Stimulated activated naive CD4-positive, alpha-beta T cell treated with Interleukin-2 at 50 U/mL for 16 hours (primary cell): ENCODE results near the gene PNPO.

ENCODE experiments used
- DNase-seq: peaks from one replicate; lab custom pipeline; 2025; lab: John Stamatoyannopoulos, UW

PNPO gene

GRCh38 chr17:47998044-47998443 lies 56.7 kb downstream of the PNPO start:
- DNase-seq: no peak
